BJ (cell line): ENCODE results near the gene RPL27. TPM values are rescaled to one million over a fixed set of nuclear protein-coding genes. Genes with fewer than 3 reads are reported as not detected.

Experiments
- CTCF ChIA-PET: fragments of 350-600 bp; formaldehyde crosslinking; extraction: SDS; loops from one replicate; lab custom pipeline; 2021; ENCODE audit warnings: antibody characterized with exemption, inconsistent platforms; lab: Yijun Ruan, JAX
- POLR2A ChIA-PET: fragments of 300-600 bp; sonication (Branson Sonifier 250); formaldehyde crosslinking; extraction: SDS; loops from one replicate; lab custom pipeline; 2021; ENCODE audit warnings: antibody characterized with exemption; lab: Charles Lee
- DNase-seq: peaks from one replicate; pipeline ENCODE4 v3.0.0-alpha.2; 2011; ENCODE audit warnings: low read depth
- H3K27me3 ChIP-seq: 2 replicates; pipeline ENCODE4 v1.6.0; 2011; ENCODE audit warnings: low read length; ENCODE audit not compliant: control insufficient read depth, insufficient read depth
- H3K36me3 ChIP-seq: 2 replicates; pipeline ENCODE4 v1.5.1; 2011; ENCODE audit warnings: low read length; ENCODE audit not compliant: control insufficient read depth, insufficient read depth
- H3K4me3 ChIP-seq: 2 replicates; pipeline ENCODE4 v1.5.1; 2011; ENCODE audit warnings: low read depth, mild to moderate bottlenecking, control low read depth, low read length
- polyA plus RNA-seq: library from polyadenylated mRNA; depleted of rRNA; stranded (reverse); fragments of >200 nt; gene quantifications from 2 replicates; pipeline ENCODE4 v1.2.3, GENCODE V29; 2011
- TF ChIP-seq, protein P1 (sequence below): IDR thresholded peaks from 2 replicates; pipeline ENCODE4 v1.5.1; 2011; ENCODE audit warnings: low read depth, mild to moderate bottlenecking, control low read depth, inconsistent platforms, low read length, moderate library complexity; ENCODE audit not compliant: insufficient read depth

RPL27 gene
- polyA plus RNA-seq, 1 experiment: 3,309 TPM

DNA sequence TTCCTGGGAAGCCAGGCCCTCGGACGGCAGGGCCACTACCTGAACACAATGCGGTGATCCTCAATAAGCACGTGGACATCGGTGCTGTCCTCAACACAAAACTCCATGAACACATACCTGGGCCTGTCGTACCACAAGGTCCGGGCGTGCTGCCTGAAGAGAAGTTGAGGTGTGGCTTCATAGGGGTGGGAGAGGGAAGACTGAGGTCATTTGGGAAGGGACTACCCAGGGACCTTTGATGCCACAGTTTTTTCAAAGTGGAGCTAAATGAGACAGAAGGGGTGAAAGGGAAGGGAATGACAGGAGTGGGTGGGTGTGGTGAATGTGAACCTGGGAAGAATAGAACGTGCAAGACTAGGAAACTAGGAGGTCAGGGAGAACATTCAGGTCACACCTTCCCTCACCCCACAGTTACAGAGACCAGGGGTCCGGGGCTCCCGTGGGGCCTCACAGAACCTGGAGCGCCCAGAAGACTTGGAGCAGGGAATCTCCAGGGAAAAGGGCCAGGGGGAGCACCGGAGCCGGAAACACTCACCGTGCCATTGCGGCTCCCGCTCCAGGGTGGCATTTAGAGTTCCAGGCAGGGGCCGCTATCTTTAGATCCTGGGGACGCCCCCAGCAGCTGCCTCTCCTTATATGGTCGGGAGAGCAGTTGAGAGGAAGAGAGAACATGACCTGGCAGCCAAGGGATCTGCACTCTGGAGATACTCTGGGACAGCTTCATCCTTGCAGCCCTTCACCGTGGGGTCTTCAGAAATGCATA is 18.5 kb upstream of the RPL27 start, which contains the start of gene PTGES3L:
Gene PTGES3L (minus strand): TSS at position 570 of the 763 bp plus-strand sequence. CDS start 27 bp downstream, at position 543.
- CTCF ChIA-PET: interaction anchor here (0.7 kb wide), 2 partner anchors 55 to 899 kb away, joined by 3 read pairs; no protein-coding TSS in a partner anchor
- TF ChIP-seq, protein P1, sequence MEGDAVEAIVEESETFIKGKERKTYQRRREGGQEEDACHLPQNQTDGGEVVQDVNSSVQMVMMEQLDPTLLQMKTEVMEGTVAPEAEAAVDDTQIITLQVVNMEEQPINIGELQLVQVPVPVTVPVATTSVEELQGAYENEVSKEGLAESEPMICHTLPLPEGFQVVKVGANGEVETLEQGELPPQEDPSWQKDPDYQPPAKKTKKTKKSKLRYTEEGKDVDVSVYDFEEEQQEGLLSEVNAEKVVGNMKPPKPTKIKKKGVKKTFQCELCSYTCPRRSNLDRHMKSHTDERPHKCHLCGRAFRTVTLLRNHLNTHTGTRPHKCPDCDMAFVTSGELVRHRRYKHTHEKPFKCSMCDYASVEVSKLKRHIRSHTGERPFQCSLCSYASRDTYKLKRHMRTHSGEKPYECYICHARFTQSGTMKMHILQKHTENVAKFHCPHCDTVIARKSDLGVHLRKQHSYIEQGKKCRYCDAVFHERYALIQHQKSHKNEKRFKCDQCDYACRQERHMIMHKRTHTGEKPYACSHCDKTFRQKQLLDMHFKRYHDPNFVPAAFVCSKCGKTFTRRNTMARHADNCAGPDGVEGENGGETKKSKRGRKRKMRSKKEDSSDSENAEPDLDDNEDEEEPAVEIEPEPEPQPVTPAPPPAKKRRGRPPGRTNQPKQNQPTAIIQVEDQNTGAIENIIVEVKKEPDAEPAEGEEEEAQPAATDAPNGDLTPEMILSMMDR: 0 out of 2 replicates have a peak, but pooled peaks have one; percentile 8
- H3K36me3 ChIP-seq: no peaks in the 10 kb centered on the region; the same call in 1 of the 2 replicates
- POLR2A ChIA-PET: interaction anchor here (1.3 kb wide), 1 partner anchor 18 kb away, joined by 3 read pairs; no protein-coding TSS in a partner anchor
- no peaks in the 10 kb centered on the region for H3K27me3 ChIP-seq
- H3K4me3 ChIP-seq: peak within 1 kb of the TSS; percentile 99
- no peak for DNase-seq

DNA sequence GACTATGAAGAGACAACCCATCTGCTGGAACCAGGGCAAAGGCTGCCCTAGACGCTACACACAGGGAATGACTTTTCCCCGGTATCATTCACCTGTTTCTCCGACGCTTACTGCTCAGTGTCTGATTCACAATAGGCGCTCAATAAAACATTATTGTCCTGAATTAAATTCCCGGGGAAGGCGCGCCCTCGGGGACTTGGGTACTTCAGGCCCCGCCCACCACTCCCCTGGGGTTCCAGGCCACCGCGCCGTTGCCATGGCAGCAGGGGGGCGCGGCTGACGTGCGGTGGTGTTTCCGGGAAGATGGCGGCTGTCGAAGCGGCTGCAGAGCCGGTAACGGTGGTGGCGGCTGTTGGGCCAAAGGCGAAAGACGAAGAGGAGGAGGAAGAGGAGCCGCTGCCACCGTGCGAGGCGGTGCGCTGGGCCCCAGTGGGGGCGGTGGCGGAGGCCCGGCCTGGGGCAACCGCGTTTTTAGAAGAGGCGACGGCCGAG is 17.9 kb upstream of the RPL27 start, which contains the start of gene RUNDC1:
Gene RUNDC1 (plus strand): TSS at position 292 of the 492 bp plus-strand sequence. CDS start 12 bp downstream, at position 304.
- ChIA-PET CTCF (interaction anchor here (0.7 kb wide), 2 partner anchors 56 to 898 kb away, joined by 3 read pairs; no protein-coding TSS in a partner anchor), POLR2A (interaction anchor here (1.3 kb wide), 1 partner anchor 18 kb away, joined by 3 read pairs; no protein-coding TSS in a partner anchor)
- no peaks in the 10 kb centered on the region; the same call in 1 of the 2 replicates for H3K36me3 ChIP-seq
- peak; percentile 27 for DNase-seq
- peak within 1 kb of the TSS; percentile 99 for H3K4me3 ChIP-seq
- TF ChIP-seq, protein P1: no peak
- no peaks in the 10 kb centered on the region for H3K27me3 ChIP-seq

DNA sequence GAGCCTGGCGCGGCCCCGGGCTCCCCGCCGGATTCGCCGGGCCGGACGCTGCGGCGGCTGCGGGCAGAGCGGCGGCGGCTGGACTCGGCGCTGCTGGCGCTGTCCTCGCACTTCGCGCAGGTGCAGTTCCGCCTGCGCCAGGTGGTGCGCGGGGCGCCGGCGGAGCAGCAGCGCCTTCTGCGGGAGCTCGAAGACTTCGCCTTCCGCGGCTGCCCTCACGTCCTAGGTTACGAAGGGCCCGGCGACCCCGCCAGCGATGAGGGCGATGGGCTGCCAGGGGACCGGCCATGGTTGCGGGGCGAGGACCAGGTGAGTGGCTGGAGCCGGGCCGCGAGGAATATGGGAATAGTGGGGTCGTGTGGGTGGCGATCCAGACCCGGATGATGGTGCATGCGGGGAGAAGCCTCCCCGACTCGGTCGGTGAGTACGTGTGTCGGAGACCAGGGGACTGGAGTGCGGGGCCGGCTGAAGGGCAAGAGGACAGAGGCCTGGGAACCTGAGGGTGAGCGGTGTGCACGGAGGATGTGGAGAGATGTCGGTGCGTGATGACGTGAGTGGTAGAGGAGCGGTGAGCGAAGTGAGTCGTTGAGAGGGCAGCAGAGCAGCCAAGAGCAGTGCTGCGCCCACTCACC is 17.3 kb upstream of the RPL27 start:
- POLR2A ChIA-PET: interaction anchor here (1.3 kb wide), 1 partner anchor 17 kb away, joined by 3 read pairs; no protein-coding TSS in a partner anchor
- CTCF ChIA-PET: no interaction called here

DNA sequence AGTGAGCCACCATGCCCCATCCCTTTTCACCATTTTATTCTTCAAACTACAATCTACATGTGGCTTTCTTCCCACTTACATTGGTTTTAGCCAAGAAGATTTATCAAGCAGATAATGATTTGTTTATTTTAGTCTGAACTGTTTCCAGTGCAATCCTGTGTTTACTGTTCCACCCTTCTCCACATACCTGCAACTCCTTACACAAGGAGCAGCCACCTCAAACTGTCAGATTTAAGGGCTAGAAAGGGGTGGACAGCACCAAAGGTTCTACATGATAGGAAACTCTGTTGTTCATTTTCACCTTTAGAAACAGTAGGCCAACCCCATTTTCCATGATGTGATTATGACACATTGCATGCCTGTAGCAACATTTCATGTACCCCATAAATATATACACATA is 16.0 kb upstream of the RPL27 start:
- TF ChIP-seq, protein P1: no peak
- no peak overlapping the region for H3K4me3 ChIP-seq
- H3K27me3 ChIP-seq: no peaks in the 10 kb centered on the region
- peaks cover 2% of the 10 kb centered on the region for H3K36me3 ChIP-seq
- no peak for DNase-seq
- POLR2A ChIA-PET: no interaction called here
- CTCF ChIA-PET: no interaction called here

More for the DNA sequence above, 17.3 kb upstream of the RPL27 start:
- Histone ChIP-seq H3K4me3 (peak overlapping the region; percentile 99), H3K36me3 (no peaks in the 10 kb centered on the region; the same call in 1 of the 2 replicates), H3K27me3 (no peaks in the 10 kb centered on the region)
- TF ChIP-seq, protein P1: peak; percentile 6; the same call in 1 of the 2 replicates
- no peak for DNase-seq
